Measurements from ENCODE around the gene AUTS2. TPM values are rescaled to one million over a fixed set of nuclear protein-coding genes. Genes with fewer than 3 reads are reported as not detected.

Gene AUTS2
- total and polyA plus RNA-seq, 2 donors (not counting 1 experiment from before 2014, with no cell fraction given) = 0.60 to 9.1 TPM

- no peak overlapping the region for H3K4me3 ChIP-seq (replicated peaks in 1 of 4; ENCODE audit: control extremely low read depth in 1 of 4, insufficient read depth in 1 of 4, low read depth in 3 of 4, low read length in 4 of 4)
These were observed 961.5 kb downstream of the AUTS2 start for GRCh38 chr7:70559815-70560214.

GRCh38 chr7:70563960-70564359 is 965.7 kb downstream of the AUTS2 start:
- H3K4me2 ChIP-seq (ENCODE audit: extremely low read depth, insufficient read depth, low read length) = no peak overlapping the region
- H3K4me1 ChIP-seq (ENCODE audit: control insufficient read depth, extremely low read depth, insufficient read depth, low read length) = no peaks in the 10 kb centered on the region
- H3K79me2 ChIP-seq (ENCODE audit: control insufficient read depth, insufficient read depth, low read length) = no peaks in the 10 kb centered on the region
- no peak overlapping the region for H3K27ac ChIP-seq (ENCODE audit: insufficient read depth, low read length)
- no peak overlapping the region for H3K4me3 ChIP-seq (replicated peaks in 1 of 4; ENCODE audit: control extremely low read depth in 1 of 4, insufficient read depth in 1 of 4, low read depth in 3 of 4, low read length in 4 of 4)
- no peaks in the 10 kb centered on the region for H4K20me1 ChIP-seq (ENCODE audit: control insufficient read depth, extremely low read depth, insufficient read depth, low read length)
- no peak overlapping the region for H2AFZ ChIP-seq (ENCODE audit: low read length)
- H3K9me3 ChIP-seq (ENCODE audit: control insufficient read depth, insufficient read depth, low read depth, low read length) = no peaks in the 10 kb centered on the region
- no peaks in the 10 kb centered on the region for H3K36me3 ChIP-seq (ENCODE audit: control insufficient read depth, insufficient read depth, low read length)
- H3K9ac ChIP-seq (ENCODE audit: insufficient read depth, low read length) = no peak overlapping the region
- TF ChIP-seq EZH2 (IDR thresholded peaks at IDR 0.05; ENCODE audit: low read length, missing control alignments) (no peak), CTCF (conservative IDR thresholded peaks at IDR 0.05 in 1 of 2, IDR thresholded peaks at IDR 0.05 in 1 of 2; ENCODE audit: low read depth in 1 of 2, low read length in 2 of 2) (no peak)
- H3K27me3 ChIP-seq (ENCODE audit: control insufficient read depth, insufficient read depth, low read length) = no peaks in the 10 kb centered on the region
- no peak for DNase-seq (ENCODE audit: low read depth in 2 of 2)

More at GRCh38 chr7:70559815-70560214, 961.5 kb downstream of the AUTS2 start:
- Histone ChIP-seq H2AFZ (ENCODE audit: low read length) (no peak overlapping the region), H3K9me3 (ENCODE audit: control insufficient read depth, insufficient read depth, low read depth, low read length) (no peaks in the 10 kb centered on the region), H3K4me2 (ENCODE audit: extremely low read depth, insufficient read depth, low read length) (no peak overlapping the region), H4K20me1 (ENCODE audit: control insufficient read depth, extremely low read depth, insufficient read depth, low read length) (no peaks in the 10 kb centered on the region), H3K4me1 (ENCODE audit: control insufficient read depth, extremely low read depth, insufficient read depth, low read length) (no peaks in the 10 kb centered on the region), H3K27ac (ENCODE audit: insufficient read depth, low read length) (no peak overlapping the region), H3K79me2 (ENCODE audit: control insufficient read depth, insufficient read depth, low read length) (no peaks in the 10 kb centered on the region), H3K36me3 (ENCODE audit: control insufficient read depth, insufficient read depth, low read length) (no peaks in the 10 kb centered on the region), H3K9ac (ENCODE audit: insufficient read depth, low read length) (no peak overlapping the region), H3K27me3 (ENCODE audit: control insufficient read depth, insufficient read depth, low read length) (no peaks in the 10 kb centered on the region)
- TF ChIP-seq EZH2 (IDR thresholded peaks at IDR 0.05; ENCODE audit: low read length, missing control alignments) (no peak), CTCF (conservative IDR thresholded peaks at IDR 0.05 in 1 of 2, IDR thresholded peaks at IDR 0.05 in 1 of 2; ENCODE audit: low read depth in 1 of 2, low read length in 2 of 2) (no peak)
- DNase-seq (ENCODE audit: low read depth in 2 of 2) = no peak

- no peak for TF ChIP-seq EZH2 (IDR thresholded peaks at IDR 0.05; ENCODE audit: low read length, missing control alignments)
- no peak for TF ChIP-seq CTCF (conservative IDR thresholded peaks at IDR 0.05 in 1 of 2, IDR thresholded peaks at IDR 0.05 in 1 of 2; ENCODE audit: low read depth in 1 of 2, low read length in 2 of 2)
- H4K20me1 ChIP-seq (ENCODE audit: control insufficient read depth, extremely low read depth, insufficient read depth, low read length) = no peaks in the 10 kb centered on the region
These were observed 967.6 kb downstream of the AUTS2 start for GRCh38 chr7:70565721-70566370.

More at GRCh38 chr7:70565721-70566370, 967.6 kb downstream of the AUTS2 start:
- DNase-seq (ENCODE audit: low read depth in 2 of 2) = no peak
- Histone ChIP-seq H3K4me1 (ENCODE audit: control insufficient read depth, extremely low read depth, insufficient read depth, low read length) (no peaks in the 10 kb centered on the region), H3K9ac (ENCODE audit: insufficient read depth, low read length) (no peak overlapping the region), H3K27me3 (ENCODE audit: control insufficient read depth, insufficient read depth, low read length) (no peaks in the 10 kb centered on the region), H3K4me3 (replicated peaks in 1 of 4; ENCODE audit: control extremely low read depth in 1 of 4, insufficient read depth in 1 of 4, low read depth in 3 of 4, low read length in 4 of 4) (no peak overlapping the region), H3K9me3 (ENCODE audit: control insufficient read depth, insufficient read depth, low read depth, low read length) (no peaks in the 10 kb centered on the region), H3K4me2 (ENCODE audit: extremely low read depth, insufficient read depth, low read length) (no peak overlapping the region), H3K36me3 (ENCODE audit: control insufficient read depth, insufficient read depth, low read length) (no peaks in the 10 kb centered on the region), H3K27ac (ENCODE audit: insufficient read depth, low read length) (no peak overlapping the region), H2AFZ (ENCODE audit: low read length) (no peak overlapping the region), H3K79me2 (ENCODE audit: control insufficient read depth, insufficient read depth, low read length) (no peaks in the 10 kb centered on the region)
